Thyroid gland (tissue), 4 donors: ENCODE results near the gene AP2A2.

Experiments used
- CTCF ChIP-seq, 6 experiments: fragments of 200-600 bp in 3 of 6; fragments of 450-650 bp in 3 of 6; sonication (generic) in 3 of 6; IDR thresholded peaks; one replicate each; pipeline ENCODE4 v1.5.1; 2016 to 2019; ENCODE audit warnings: antibody characterized with exemption in 6 of 6, mild to moderate bottlenecking in 2 of 6, inconsistent platforms in 1 of 6, moderate library complexity in 1 of 6
- POLR2A ChIP-seq, 2 donors: fragments of 450-650 bp; IDR thresholded peaks; one replicate each; pipeline ENCODE4 v1.6.1; 2017; ENCODE audit warnings: antibody characterized with exemption in 2 of 2, mild to moderate bottlenecking in 2 of 2, moderate library complexity in 1 of 2

- no peak for TF ChIP-seq CTCF (IDR thresholded peaks at IDR 0.05)
- TF ChIP-seq POLR2A (IDR thresholded peaks at IDR 0.05), result no peak
These were observed 99.9 kb downstream of the AP2A2 start for GRCh38 chr11:1025410-1026162.
